HepG2 (cell line): ENCODE data around the gene DIP2C. TPM values are rescaled to one million over a fixed set of nuclear protein-coding genes. Genes with fewer than 3 reads are reported as not detected.

Source experiments
- ATAC-seq: fragments of 200-7000 bp; cut with Tn5 transposase; 3 replicates; pipeline ENCODE4 v1.9.1; 2020; ENCODE audit warnings: mild to moderate bottlenecking, moderate library complexity
- BruUV-seq: library from RNA; stranded (reverse); fragments of 400-500 nt; replicated peaks from 2 replicates; lab custom pipeline; 2021; lab: Mats Ljungman, UMichigan
- CTCF ChIA-PET: fragments of 300-600 bp; formaldehyde crosslinking; extraction: SDS; loops from one replicate; lab custom pipeline; 2021; ENCODE audit warnings: low total read pairs, inconsistent platforms, low intra/inter-chr PET ratio; lab: Yijun Ruan, JAX
- POLR2A ChIA-PET: fragments of 350-600 bp; sonication (Branson Sonifier 250); formaldehyde crosslinking; loops from one replicate; lab custom pipeline; 2020; ENCODE audit warnings: antibody characterized with exemption, inconsistent platforms; lab: Yijun Ruan, JAX
- DNase-seq: peaks from one replicate; pipeline ENCODE4 v3.0.0-alpha.2; 2015; ENCODE audit warnings: low spot score
- FAIRE-seq: peaks from 3 replicates; lab custom pipeline; 2011; peaks lifted over from hg19 to GRCh38; lab: Jason Lieb, UNC
- H2AFZ ChIP-seq: one replicate; pipeline ENCODE4 v1.6.1; 2011; ENCODE audit warnings: low read length, inconsistent platforms
- H3K27ac ChIP-seq: fragments of 300-600 bp; 3 replicates; pipeline ENCODE4 v1.8.0; 2011; ENCODE audit warnings: mixed run types, mild to moderate bottlenecking, mixed read lengths, low read length, inconsistent platforms; ENCODE audit not compliant: insufficient read depth; ENCODE audit errors: extremely low read length
- H3K27me3 ChIP-seq, 2 experiments: fragments of 200-600 bp in 1 of 2; 2 replicates in 1 of 2; 3 replicates in 1 of 2; pipeline versions ENCODE4 v1.6.0 to v1.8.0; 2011; ENCODE audit warnings: low read length in 2 of 2, mild to moderate bottlenecking in 2 of 2, moderate library complexity in 2 of 2, inconsistent platforms in 1 of 2; ENCODE audit not compliant: insufficient read depth in 2 of 2, control insufficient read depth in 1 of 2
- H3K36me3 ChIP-seq, 2 experiments: fragments of 200-600 bp in 1 of 2; replicated peaks in 1 of 2; 2 replicates in 1 of 2; 3 replicates in 1 of 2; pipeline versions ENCODE4 v1.5.1 to v1.8.0; 2011; ENCODE audit warnings: low read length in 2 of 2, inconsistent platforms in 1 of 2; ENCODE audit not compliant: insufficient read depth in 2 of 2, control insufficient read depth in 1 of 2
- H3K4me1 ChIP-seq: 2 replicates; pipeline ENCODE4 v1.5.1; 2012; ENCODE audit warnings: low read length, inconsistent platforms; ENCODE audit not compliant: insufficient read depth
- H3K4me2 ChIP-seq: 2 replicates; pipeline ENCODE4 v1.6.0; 2011; ENCODE audit warnings: low read depth, low read length, inconsistent platforms
- H3K4me3 ChIP-seq, 3 experiments: fragments of 200-600 bp in 1 of 3; sonication (generic), shearing (Covaris generic) in 1 of 3; replicated peaks in 1 of 3; 2 replicates each; pipeline ENCODE4 v1.5.1; 2011 to 2016; ENCODE audit warnings: low read length in 3 of 3, inconsistent platforms in 2 of 3, low read depth in 2 of 3, mild to moderate bottlenecking in 2 of 3, control low read depth in 1 of 3, mixed read lengths in 1 of 3; ENCODE audit not compliant: insufficient read depth in 1 of 3
- H3K79me2 ChIP-seq: one replicate; pipeline ENCODE4 v1.6.1; 2011; ENCODE audit warnings: low read length, inconsistent platforms; ENCODE audit not compliant: insufficient read depth
- H3K9ac ChIP-seq: 2 replicates; pipeline ENCODE4 v1.6.0; 2011; ENCODE audit warnings: mild to moderate bottlenecking, low read depth, low read length, inconsistent platforms; ENCODE audit not compliant: insufficient read depth
- H3K9me3 ChIP-seq: 2 replicates; pipeline ENCODE4 v1.5.1; 2012; ENCODE audit warnings: mild to moderate bottlenecking, low read length
- H4K20me1 ChIP-seq: 2 replicates; pipeline ENCODE4 v1.6.0; 2011; ENCODE audit warnings: inconsistent platforms, mild to moderate bottlenecking, low read length, moderate library complexity; ENCODE audit not compliant: insufficient read depth
- ELF3 ChIP-seq: IDR thresholded peaks from 2 replicates; pipeline ENCODE4 v1.6.1; 2016; ENCODE audit warnings: missing genetic modification reagents, missing compliant biosample characterization
- ETS1 ChIP-seq: sonication (generic); formaldehyde crosslinking; IDR thresholded peaks from 2 replicates; pipeline ENCODE4 v1.4.0; 2020; ENCODE audit warnings: missing genetic modification reagents
- GATA4 ChIP-seq: sonication (generic); IDR thresholded peaks from 2 replicates; pipeline ENCODE4 v1.6.1; 2016; ENCODE audit warnings: antibody characterized with exemption, low read depth, borderline replicate concordance
- HNF1A ChIP-seq, 2 experiments: sonication (generic) in 1 of 2; formaldehyde crosslinking in 1 of 2; IDR thresholded peaks; 2 replicates each; pipeline versions ENCODE4 v1.4.0 to v1.6.1; 2016 to 2020; ENCODE audit warnings: borderline replicate concordance in 1 of 2, low read depth in 1 of 2, mild to moderate bottlenecking in 1 of 2, missing genetic modification reagents in 1 of 2
- HNF4A ChIP-seq: sonication (generic); formaldehyde crosslinking; IDR thresholded peaks from 2 replicates; pipeline ENCODE4 v1.4.0; 2020; ENCODE audit warnings: missing genetic modification reagents
- RAD21 ChIP-seq: fragments of 450-650 bp; formaldehyde crosslinking; IDR thresholded peaks from 2 replicates; pipeline ENCODE4 v1.5.0; 2020; ENCODE audit warnings: mild to moderate bottlenecking
- RFXANK ChIP-seq: IDR thresholded peaks from 2 replicates; pipeline ENCODE4 v1.6.1; 2016
- ZFYVE20 ChIP-seq: sonication (generic); formaldehyde crosslinking; IDR thresholded peaks from 2 replicates; pipeline ENCODE4 v1.8.0; 2023; ENCODE audit warnings: low read depth, mild to moderate bottlenecking, moderate library complexity, missing genetic modification reagents, borderline replicate concordance
- ZNF296 ChIP-seq: sonication (generic); formaldehyde crosslinking; conservative IDR thresholded peaks from 2 replicates; pipeline ENCODE4 v1.5.0; 2020; ENCODE audit warnings: mild to moderate bottlenecking, missing genetic modification reagents
- ZNF3 ChIP-seq: IDR thresholded peaks from 2 replicates; pipeline ENCODE4 v1.7.0; 2017; ENCODE audit warnings: inconsistent platforms
- ZNF513 ChIP-seq: sonication (generic); formaldehyde crosslinking; conservative IDR thresholded peaks from 2 replicates; pipeline ENCODE4 v1.5.0; 2020; ENCODE audit warnings: missing genetic modification reagents
- ZNF704 ChIP-seq: sonication (generic); formaldehyde crosslinking; IDR thresholded peaks from 2 replicates; pipeline ENCODE4 v1.8.1; 2023; ENCODE audit warnings: mild to moderate bottlenecking, inconsistent platforms, moderate library complexity, missing genetic modification reagents, borderline replicate concordance
- WGBS: methylation state at CpG from one replicate; pipeline ENCODE4 v1.1.6; 2017; ENCODE audit warnings: low lambda C conversion rate; 5-methylcytosine and 5-hydroxymethylcytosine counted together
- in situ Hi-C: cut with HindIII; loops from 2 replicates; pipeline ENCODE4 v1.10.0; 2017; ENCODE audit warnings: low pct_unique_long_range_greater_than_20kb; ENCODE audit not compliant: extremely low pct_ligation_motif_present
- intact Hi-C: fragments of 100-400 bp; cut with micrococcal nuclease; formaldehyde crosslinking; loops from one replicate; pipeline ENCODE4 v1.10.0; 2022; ENCODE audit not compliant: unreplicated experiment
- polyA plus RNA-seq, 8 experiments: library from polyadenylated mRNA; depleted of rRNA in 3 of 8; stranded (reverse) in 7 of 8; unstranded in 1 of 8; fragments of >200 nt; fragmentation: Illumina TruSeq in 4 of 8; extraction: Trizol in 4 of 8; gene quantifications; 2 replicates each; pipeline versions ENCODE4 v1.2.1 to v1.2.3, GENCODE V29; 2011 to 2016; ENCODE audit warnings: low read depth in 4 of 8, missing spikeins in 1 of 8, mixed read lengths in 1 of 8; ENCODE audit not compliant: insufficient read depth in 1 of 8
- total RNA-seq, 5 experiments: library from RNA; depleted of rRNA; stranded (reverse); fragments of >200 nt; fragmentation: Illumina TruSeq; extraction: Trizol; gene quantifications; 2 replicates each; pipeline ENCODE4 v1.2.3, GENCODE V29; 2016; ENCODE audit warnings: low read depth in 1 of 5

Gene DIP2C
- total and polyA plus RNA-seq, 2 of the 13 experiments (the other 11 are each of a cell fraction or from before 2014, with no cell fraction given), result 2.2 to 2.7 TPM

GRCh38 chr10:604716-605631, 84.5 kb downstream of the DIP2C start:
- no peak overlapping the region for H2AFZ ChIP-seq
- no peaks in the 10 kb centered on the region for H3K79me2 ChIP-seq
- H4K20me1 ChIP-seq, result 0 out of 2 replicates have a peak, but pooled peaks cover 3% of the 10 kb centered on the region
- intact Hi-C loops (no loop called here), in situ Hi-C loops (no loop called here)
- ATAC-seq (no peak), DNase-seq (no peak), FAIRE-seq (no peak)
- 88% methylated on average over 21 of the region's 21 CpGs for whole genome bisulfite sequencing
- H3K4me2 ChIP-seq, result no peak overlapping the region
- ChIA-PET CTCF (no interaction called here), POLR2A (no interaction called here)
- no peaks in the 10 kb centered on the region for H3K9me3 ChIP-seq
- no peak overlapping the region for H3K4me3 ChIP-seq
- H3K4me1 ChIP-seq, result no peaks in the 10 kb centered on the region
- no peak overlapping the region for H3K9ac ChIP-seq
- H3K27me3 ChIP-seq, result no peaks in the 10 kb centered on the region
- no TSS peak for BruUV-seq
- no peaks in the 10 kb centered on the region for H3K36me3 ChIP-seq
- H3K27ac ChIP-seq, result no peak overlapping the region
- TF ChIP-seq HNF4A (CRISPR knock-in tag) (no peak), ZNF513 (CRISPR knock-in tag) (no peak), RFXANK (CRISPR knock-in tag) (no peak), ZNF296 (CRISPR knock-in tag) (no peak), ZNF3 (CRISPR knock-in tag) (no peak), ELF3 (no peak), ZNF704 (CRISPR knock-in tag) (no peak), HNF1A (IDR thresholded peaks at IDR 0.05; ENCODE audit: low read depth) (no peak), HNF1A (CRISPR knock-in tag; IDR thresholded peaks at IDR 0.05; ENCODE audit: borderline replicate concordance) (no peak), RAD21 (no peak), ZFYVE20 (no peak), GATA4 (no peak), ETS1 (CRISPR knock-in tag) (no peak)
